ENCODE data around the gene ADAMTS6. TPM values are rescaled to one million over a fixed set of nuclear protein-coding genes. Genes with fewer than 3 reads are reported as not detected.

Gene ADAMTS6, protein sequence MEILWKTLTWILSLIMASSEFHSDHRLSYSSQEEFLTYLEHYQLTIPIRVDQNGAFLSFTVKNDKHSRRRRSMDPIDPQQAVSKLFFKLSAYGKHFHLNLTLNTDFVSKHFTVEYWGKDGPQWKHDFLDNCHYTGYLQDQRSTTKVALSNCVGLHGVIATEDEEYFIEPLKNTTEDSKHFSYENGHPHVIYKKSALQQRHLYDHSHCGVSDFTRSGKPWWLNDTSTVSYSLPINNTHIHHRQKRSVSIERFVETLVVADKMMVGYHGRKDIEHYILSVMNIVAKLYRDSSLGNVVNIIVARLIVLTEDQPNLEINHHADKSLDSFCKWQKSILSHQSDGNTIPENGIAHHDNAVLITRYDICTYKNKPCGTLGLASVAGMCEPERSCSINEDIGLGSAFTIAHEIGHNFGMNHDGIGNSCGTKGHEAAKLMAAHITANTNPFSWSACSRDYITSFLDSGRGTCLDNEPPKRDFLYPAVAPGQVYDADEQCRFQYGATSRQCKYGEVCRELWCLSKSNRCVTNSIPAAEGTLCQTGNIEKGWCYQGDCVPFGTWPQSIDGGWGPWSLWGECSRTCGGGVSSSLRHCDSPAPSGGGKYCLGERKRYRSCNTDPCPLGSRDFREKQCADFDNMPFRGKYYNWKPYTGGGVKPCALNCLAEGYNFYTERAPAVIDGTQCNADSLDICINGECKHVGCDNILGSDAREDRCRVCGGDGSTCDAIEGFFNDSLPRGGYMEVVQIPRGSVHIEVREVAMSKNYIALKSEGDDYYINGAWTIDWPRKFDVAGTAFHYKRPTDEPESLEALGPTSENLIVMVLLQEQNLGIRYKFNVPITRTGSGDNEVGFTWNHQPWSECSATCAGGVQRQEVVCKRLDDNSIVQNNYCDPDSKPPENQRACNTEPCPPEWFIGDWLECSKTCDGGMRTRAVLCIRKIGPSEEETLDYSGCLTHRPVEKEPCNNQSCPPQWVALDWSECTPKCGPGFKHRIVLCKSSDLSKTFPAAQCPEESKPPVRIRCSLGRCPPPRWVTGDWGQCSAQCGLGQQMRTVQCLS (N-terminal part only)
- total RNA-seq: 5.9 and 17.6 TPM in 2 replicates

DNA sequence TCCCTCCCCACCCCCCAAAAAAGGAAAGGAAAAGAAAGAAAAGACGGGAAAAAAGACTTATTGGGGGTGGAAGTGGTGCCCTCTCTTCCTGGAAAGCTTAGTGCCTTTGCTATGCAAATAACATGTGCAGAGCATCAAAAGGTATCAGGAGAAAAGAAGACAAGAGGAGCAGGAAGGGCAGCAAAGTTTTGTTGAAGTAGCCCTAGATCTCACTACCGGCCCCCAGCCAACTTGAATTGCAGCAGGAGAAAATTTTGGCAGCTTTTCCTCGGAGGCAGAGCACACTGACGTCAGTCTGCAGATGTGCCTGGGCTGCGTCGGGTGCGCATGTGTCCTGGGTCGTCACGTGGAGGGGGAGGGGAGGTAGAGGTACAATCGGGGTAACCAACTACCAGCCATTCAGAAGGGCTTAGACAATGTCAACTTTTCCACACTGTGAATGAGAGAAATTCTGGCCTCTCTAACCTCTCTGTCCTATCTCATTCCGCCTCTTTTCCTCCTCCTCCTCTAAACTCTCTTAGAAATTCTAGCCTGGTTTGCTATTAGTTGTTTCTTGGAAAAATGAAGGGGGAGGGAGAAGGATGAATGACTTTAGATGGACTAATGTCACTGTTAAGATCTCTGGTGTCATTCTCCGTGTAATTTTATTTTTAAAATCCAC is at the start of gene ADAMTS6:
TSS of gene ADAMTS6 (minus strand) at position 286 of the 661 bp plus-strand sequence. CDS start 8,247 bp downstream, outside the sequence.
- peak; percentile 79 for DNase-seq (ENCODE audit: low read depth)
- peak within 1 kb of the TSS; percentile 37 for H3K4me3 ChIP-seq (ENCODE audit: low read depth, low read length)
- H3K36me3 ChIP-seq (ENCODE audit: control insufficient read depth, insufficient read depth, low read length): no peaks in the 10 kb centered on the region
- H3K27me3 ChIP-seq (ENCODE audit: control insufficient read depth, insufficient read depth, low read length): no peaks in the 10 kb centered on the region
- FAIRE-seq: no peak
- TF ChIP-seq, protein P1, sequence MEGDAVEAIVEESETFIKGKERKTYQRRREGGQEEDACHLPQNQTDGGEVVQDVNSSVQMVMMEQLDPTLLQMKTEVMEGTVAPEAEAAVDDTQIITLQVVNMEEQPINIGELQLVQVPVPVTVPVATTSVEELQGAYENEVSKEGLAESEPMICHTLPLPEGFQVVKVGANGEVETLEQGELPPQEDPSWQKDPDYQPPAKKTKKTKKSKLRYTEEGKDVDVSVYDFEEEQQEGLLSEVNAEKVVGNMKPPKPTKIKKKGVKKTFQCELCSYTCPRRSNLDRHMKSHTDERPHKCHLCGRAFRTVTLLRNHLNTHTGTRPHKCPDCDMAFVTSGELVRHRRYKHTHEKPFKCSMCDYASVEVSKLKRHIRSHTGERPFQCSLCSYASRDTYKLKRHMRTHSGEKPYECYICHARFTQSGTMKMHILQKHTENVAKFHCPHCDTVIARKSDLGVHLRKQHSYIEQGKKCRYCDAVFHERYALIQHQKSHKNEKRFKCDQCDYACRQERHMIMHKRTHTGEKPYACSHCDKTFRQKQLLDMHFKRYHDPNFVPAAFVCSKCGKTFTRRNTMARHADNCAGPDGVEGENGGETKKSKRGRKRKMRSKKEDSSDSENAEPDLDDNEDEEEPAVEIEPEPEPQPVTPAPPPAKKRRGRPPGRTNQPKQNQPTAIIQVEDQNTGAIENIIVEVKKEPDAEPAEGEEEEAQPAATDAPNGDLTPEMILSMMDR (IDR thresholded peaks at IDR 0.05; ENCODE audit: insufficient read depth, low read length, severe bottlenecking): no peak

DNA sequence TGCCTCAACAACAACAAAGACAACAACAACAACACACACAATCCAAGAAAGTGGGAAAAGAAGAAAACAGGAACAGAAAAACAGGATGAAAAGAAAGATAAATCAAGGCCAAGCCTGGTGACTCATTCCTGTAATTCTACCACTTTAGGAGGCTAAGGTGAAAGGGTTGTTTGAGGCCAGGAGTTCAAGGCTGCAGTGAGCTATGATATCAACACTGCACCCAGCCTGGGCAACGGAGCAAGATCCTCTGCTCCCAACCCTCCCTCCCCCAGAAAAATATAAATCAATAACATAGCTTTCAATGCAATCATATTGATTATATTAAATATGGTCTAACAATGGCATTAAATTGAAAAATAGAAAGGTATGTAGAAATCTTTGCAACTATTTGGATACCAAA is 49.2 kb upstream of the ADAMTS6 start:
- TF ChIP-seq, protein P1 (IDR thresholded peaks at IDR 0.05; ENCODE audit: insufficient read depth, low read length, severe bottlenecking): no peak
- no peak for DNase-seq (ENCODE audit: low read depth)
- Histone ChIP-seq H3K4me3 (ENCODE audit: low read depth, low read length) (no peak overlapping the region), H3K36me3 (ENCODE audit: control insufficient read depth, insufficient read depth, low read length) (no peaks in the 10 kb centered on the region), H3K27me3 (ENCODE audit: control insufficient read depth, insufficient read depth, low read length) (no peaks in the 10 kb centered on the region)
- no peak for FAIRE-seq

DNA sequence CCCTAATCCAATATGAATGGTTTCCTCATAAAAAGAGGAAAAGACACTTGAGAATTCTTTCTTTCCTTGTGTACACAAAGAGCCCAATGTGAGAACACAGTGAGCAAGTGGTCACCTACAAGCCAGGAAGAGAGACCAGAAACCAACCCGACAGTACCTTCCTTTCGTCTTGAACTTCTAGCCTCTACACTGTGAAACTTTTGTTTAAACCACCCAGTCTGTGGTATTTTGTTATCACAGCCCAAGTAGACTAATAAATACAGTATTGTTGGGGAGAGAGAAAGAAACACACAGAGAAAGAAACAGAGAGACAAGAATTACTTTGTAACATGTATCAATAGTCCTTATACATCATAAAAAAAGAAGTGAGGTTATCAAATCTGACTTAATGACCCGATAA is 44.0 kb upstream of the ADAMTS6 start:
- DNase-seq (ENCODE audit: low read depth): no peak
- no peaks in the 10 kb centered on the region for H3K36me3 ChIP-seq (ENCODE audit: control insufficient read depth, insufficient read depth, low read length)
- H3K27me3 ChIP-seq (ENCODE audit: control insufficient read depth, insufficient read depth, low read length): no peaks in the 10 kb centered on the region
- FAIRE-seq: no peak
- H3K4me3 ChIP-seq (ENCODE audit: low read depth, low read length): no peak overlapping the region
- TF ChIP-seq, protein P1 (IDR thresholded peaks at IDR 0.05; ENCODE audit: insufficient read depth, low read length, severe bottlenecking): no peak

DNA sequence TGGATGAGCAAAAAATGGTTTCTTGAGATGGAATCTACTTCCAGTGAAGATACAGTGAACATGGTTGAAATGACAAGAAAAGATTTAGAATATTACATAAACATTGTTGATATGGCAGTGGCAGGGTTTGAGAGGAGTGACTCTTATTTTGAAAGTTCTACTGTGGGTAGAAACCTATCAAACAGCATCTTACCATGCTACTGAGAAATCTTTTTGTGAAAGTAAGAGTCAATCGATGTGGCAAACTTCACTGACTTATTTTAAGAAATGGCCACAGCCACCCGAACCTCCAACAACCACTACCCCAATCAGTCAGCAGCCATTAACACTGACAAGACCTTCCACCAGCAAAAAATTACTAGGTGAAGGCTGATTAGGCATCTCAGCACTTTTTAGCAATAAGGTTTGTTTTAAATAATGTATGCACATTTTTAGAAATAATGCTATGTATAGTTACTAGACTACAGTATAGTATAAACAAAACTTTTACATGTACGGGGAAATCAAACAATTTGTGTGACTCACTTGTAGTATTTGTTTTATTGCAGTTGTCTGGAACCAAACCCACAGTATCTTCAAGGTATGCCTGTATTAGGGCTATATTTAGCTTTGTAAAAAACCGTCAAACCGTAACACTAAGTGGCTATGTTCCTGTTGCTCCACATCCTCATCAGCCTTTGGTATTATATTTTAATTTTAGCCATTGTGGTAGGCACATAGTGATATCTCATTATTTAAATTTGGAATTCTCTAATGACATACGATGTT is 30.6 kb upstream of the ADAMTS6 start:
- no peaks in the 10 kb centered on the region for H3K36me3 ChIP-seq (ENCODE audit: control insufficient read depth, insufficient read depth, low read length)
- DNase-seq (ENCODE audit: low read depth) (peak; percentile 36), FAIRE-seq (no peak)
- TF ChIP-seq, protein P1 (IDR thresholded peaks at IDR 0.05; ENCODE audit: insufficient read depth, low read length, severe bottlenecking): no peak
- no peaks in the 10 kb centered on the region for H3K27me3 ChIP-seq (ENCODE audit: control insufficient read depth, insufficient read depth, low read length)
- no peak overlapping the region for H3K4me3 ChIP-seq (ENCODE audit: low read depth, low read length)

DNA sequence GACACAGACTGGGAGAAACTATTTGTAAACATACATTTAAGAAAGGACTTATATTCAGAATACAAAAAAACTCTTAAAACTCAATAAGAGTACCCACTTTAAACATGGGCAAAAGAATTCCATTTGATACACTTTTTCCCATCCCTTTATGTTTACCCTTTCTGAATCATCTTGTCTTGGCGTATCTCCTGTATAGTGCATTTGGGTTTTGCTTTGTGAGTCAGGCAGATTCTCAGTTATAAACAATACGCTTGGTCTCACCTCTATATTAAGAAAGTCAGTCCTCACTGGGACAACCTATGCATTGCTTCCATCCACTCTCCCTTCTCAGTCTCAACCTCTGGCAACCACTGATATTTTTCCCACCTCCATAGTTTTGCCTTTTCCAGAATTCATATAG is 27.3 kb upstream of the ADAMTS6 start:
- DNase-seq (ENCODE audit: low read depth) (peak; percentile 43), FAIRE-seq (no peak)
- no peaks in the 10 kb centered on the region for H3K27me3 ChIP-seq (ENCODE audit: control insufficient read depth, insufficient read depth, low read length)
- TF ChIP-seq, protein P1 (IDR thresholded peaks at IDR 0.05; ENCODE audit: insufficient read depth, low read length, severe bottlenecking): no peak
- H3K4me3 ChIP-seq (ENCODE audit: low read depth, low read length): no peak overlapping the region
- H3K36me3 ChIP-seq (ENCODE audit: control insufficient read depth, insufficient read depth, low read length): no peaks in the 10 kb centered on the region

Data from bronchial epithelial cell (primary cell).